ENCODE measurements around the gene IAPP.
"Not testable (repeated sequence)": the region's sequence is repeated elsewhere in the genome, so short reads cannot be mapped to it uniquely, and the experiment has no call there.

Gene IAPP

DNA sequence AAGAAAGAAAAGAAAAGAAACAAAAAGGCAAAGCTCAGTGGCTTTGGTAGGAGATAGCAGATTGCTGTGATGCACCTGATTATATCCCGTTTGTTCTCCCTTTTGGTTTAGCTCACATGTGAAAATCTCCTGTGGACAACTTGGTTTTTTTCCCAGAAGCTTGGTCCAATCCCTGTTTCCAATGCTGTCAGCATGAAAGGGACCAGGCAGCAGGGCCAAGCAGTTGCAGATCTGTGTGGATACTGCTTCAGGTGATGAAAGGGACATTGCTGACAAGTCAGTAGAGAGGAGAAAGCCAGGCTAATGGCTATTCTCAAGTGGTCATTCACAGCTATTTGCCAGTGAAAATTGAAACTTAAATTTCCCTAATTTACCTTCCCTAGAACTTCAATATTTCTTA lies 19.2 kb upstream of the IAPP start:
- H3K4me3 ChIP-seq (ENCODE audit: low read depth in 1 of 2, low read length in 1 of 2), result no peak overlapping the region
- no peaks in the 10 kb centered on the region for H3K4me1 ChIP-seq (ENCODE audit: control insufficient read depth in 1 of 2, insufficient read depth in 1 of 2, low read depth in 1 of 2, low read length in 1 of 2)
- TF ChIP-seq, protein P1, sequence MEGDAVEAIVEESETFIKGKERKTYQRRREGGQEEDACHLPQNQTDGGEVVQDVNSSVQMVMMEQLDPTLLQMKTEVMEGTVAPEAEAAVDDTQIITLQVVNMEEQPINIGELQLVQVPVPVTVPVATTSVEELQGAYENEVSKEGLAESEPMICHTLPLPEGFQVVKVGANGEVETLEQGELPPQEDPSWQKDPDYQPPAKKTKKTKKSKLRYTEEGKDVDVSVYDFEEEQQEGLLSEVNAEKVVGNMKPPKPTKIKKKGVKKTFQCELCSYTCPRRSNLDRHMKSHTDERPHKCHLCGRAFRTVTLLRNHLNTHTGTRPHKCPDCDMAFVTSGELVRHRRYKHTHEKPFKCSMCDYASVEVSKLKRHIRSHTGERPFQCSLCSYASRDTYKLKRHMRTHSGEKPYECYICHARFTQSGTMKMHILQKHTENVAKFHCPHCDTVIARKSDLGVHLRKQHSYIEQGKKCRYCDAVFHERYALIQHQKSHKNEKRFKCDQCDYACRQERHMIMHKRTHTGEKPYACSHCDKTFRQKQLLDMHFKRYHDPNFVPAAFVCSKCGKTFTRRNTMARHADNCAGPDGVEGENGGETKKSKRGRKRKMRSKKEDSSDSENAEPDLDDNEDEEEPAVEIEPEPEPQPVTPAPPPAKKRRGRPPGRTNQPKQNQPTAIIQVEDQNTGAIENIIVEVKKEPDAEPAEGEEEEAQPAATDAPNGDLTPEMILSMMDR (IDR thresholded peaks at IDR 0.05), result no peak

DNA sequence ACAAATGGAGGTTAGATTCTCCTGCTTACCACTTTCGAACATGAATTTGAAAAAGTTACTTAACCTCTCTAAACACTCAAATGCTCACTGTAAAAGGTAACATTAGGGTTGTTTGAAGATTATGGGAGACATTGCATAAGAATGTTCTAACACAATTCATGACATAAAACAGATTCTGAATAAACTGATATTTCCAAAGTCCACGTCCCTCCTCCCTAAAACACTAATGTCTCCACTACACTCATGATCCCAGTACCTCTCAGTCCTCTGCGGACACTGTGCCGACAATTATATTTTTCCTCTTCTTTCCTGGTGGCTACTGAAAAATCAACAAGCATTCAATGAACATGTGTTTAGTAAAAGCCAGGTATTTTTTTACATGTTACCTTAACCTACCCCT lies 18.8 kb upstream of the IAPP start:
- Histone ChIP-seq H3K9me3 (no peaks in the 10 kb centered on the region), H3K4me3 (ENCODE audit: low read depth in 1 of 2, low read length in 1 of 2) (no peak overlapping the region), H3K27ac (no peak overlapping the region), H3K4me1 (ENCODE audit: control insufficient read depth in 1 of 2, insufficient read depth in 1 of 2, low read depth in 1 of 2, low read length in 1 of 2) (no peaks in the 10 kb centered on the region), H3K36me3 (no peaks in the 10 kb centered on the region), H3K27me3 (no peaks in the 10 kb centered on the region)
- TF ChIP-seq, protein P1 (IDR thresholded peaks at IDR 0.05), result no peak

More for the DNA sequence above, 19.2 kb upstream of the IAPP start:
- Histone ChIP-seq H3K9me3 (no peaks in the 10 kb centered on the region), H3K27ac (no peak overlapping the region), H3K27me3 (no peaks in the 10 kb centered on the region), H3K36me3 (no peaks in the 10 kb centered on the region)

DNA sequence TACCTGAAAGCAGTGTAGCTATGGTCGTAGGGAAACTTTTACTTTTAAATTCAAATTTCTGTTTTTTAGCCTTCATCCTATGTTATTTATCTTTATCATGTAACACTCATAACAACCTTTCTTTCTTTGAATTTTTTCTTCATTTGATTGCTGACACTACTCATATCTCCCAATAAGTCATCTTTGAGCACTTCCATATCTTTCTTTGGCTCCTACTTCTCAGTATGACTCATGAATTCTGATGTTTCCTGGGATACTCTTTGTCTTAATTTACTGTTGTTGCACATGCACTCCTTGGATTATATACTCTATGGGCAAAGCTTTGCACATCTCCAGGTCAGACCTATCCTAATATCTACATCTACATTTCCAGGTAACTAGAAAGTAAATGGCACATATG lies 18.1 kb upstream of the IAPP start:
- no peak overlapping the region for H3K4me3 ChIP-seq (ENCODE audit: low read depth in 1 of 2, low read length in 1 of 2)
- TF ChIP-seq, protein P1 (IDR thresholded peaks at IDR 0.05), result no peak
- H3K9me3 ChIP-seq, result no peaks in the 10 kb centered on the region
- H3K36me3 ChIP-seq, result no peaks in the 10 kb centered on the region
- H3K27ac ChIP-seq, result no peak overlapping the region
- no peaks in the 10 kb centered on the region for H3K27me3 ChIP-seq
- no peaks in the 10 kb centered on the region for H3K4me1 ChIP-seq (ENCODE audit: control insufficient read depth in 1 of 2, insufficient read depth in 1 of 2, low read depth in 1 of 2, low read length in 1 of 2)

DNA sequence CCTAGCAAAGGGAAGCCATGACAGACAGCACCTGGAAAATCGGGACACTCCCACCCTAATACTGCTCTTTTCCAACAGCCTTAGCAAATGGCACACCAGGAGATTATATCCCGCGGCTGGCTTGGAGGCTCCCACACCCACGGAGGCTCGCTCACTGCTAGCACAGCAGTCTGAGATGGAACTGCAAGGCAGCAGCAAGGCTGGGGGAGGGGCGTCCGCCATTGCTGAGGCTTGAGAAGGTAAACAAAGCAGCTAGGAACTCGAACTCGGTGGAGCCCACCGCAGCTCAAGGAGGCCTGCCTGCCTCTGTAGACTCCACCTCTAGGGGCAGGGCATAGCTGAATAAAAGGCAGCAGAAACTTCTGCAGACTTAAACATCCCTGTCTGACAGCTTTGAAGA lies 12.1 kb upstream of the IAPP start:
- H3K4me3 ChIP-seq (ENCODE audit: low read depth in 1 of 2, low read length in 1 of 2); H3K27ac ChIP-seq; H3K27me3 ChIP-seq; H3K4me1 ChIP-seq (ENCODE audit: control insufficient read depth in 1 of 2, insufficient read depth in 1 of 2, low read depth in 1 of 2, low read length in 1 of 2); H3K36me3 ChIP-seq; H3K9me3 ChIP-seq: not testable (repeated sequence)

DNA sequence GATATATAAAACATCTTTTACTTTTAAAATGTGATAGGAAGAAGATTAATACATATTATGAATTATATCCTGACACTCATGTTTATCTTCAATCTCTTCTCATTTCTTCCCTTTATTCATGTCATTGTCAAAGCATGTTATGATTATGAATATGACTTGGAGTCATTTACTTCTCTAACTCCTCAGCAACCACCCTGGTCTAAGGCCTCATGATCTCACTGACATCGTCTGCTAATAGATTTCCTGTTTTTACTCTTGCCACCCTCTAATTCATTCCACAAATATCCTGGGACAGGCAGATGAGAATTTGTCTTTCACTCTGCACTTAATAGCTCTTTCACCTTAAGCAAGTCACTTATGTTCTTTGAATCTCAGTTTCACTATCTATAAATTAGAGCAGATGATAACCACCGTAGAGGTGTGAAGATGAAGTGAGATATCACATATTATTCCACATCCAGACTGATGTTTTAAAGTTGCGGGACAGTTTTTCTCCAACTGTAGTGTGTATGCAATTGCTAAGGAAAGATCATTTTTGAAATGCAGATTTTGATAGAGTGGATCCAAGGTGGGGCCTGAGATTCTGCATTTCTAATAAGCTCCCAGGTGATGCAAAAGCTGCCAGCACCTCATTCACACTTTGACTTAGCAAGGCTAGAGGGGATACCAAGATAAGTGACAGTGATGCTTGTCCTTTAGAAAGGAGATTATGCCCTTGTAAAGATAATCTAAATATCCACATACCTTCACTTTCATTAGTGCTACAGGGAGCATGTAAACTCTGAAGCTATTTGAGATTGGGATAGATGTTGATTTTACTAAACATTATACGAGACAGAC lies 3.3 kb upstream of the IAPP start:
- TF ChIP-seq, protein P1 (IDR thresholded peaks at IDR 0.05), result no peak
- no peaks in the 10 kb centered on the region for H3K27me3 ChIP-seq
- no peaks in the 10 kb centered on the region for H3K9me3 ChIP-seq
- H3K4me3 ChIP-seq (ENCODE audit: low read depth in 1 of 2, low read length in 1 of 2), result no peak overlapping the region
- no peaks in the 10 kb centered on the region for H3K36me3 ChIP-seq
- no peak overlapping the region for H3K27ac ChIP-seq
- no peaks in the 10 kb centered on the region for H3K4me1 ChIP-seq (ENCODE audit: control insufficient read depth in 1 of 2, insufficient read depth in 1 of 2, low read depth in 1 of 2, low read length in 1 of 2)

DNA sequence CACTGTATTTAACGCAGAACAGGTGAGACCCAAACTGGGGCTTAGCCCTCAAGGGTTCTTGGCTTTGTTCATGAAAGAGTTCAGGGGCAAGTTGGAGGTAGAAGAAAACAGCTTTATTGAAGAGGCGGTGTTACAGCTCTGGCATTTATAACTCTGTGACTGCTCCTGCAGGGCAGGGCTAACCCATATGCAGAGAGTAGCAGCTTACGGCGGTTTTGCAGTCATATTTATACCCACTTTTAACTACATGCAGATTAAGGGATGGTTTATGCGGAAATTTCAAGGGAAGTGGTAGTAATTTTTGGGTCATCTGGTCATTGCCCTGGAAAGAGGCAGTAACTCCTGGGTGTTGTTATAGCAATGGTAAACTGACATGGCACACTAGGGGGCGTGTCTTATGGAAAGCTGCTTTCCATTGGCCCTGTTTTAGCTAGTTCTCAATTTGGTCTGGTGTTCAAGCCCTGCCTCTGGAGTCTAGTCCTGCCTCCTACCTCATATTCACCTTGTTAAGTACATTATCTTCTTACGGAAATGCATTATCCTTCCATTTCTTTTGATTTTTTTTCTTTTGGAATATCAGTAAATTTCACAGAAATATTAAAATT lies 1.8 kb upstream of the IAPP start:
- H3K4me1 ChIP-seq (ENCODE audit: control insufficient read depth in 1 of 2, insufficient read depth in 1 of 2, low read depth in 1 of 2, low read length in 1 of 2), result no peaks in the 10 kb centered on the region
- no peaks in the 10 kb centered on the region for H3K27me3 ChIP-seq
- H3K36me3 ChIP-seq, result no peaks in the 10 kb centered on the region
- no peaks in the 10 kb centered on the region for H3K9me3 ChIP-seq
- H3K4me3 ChIP-seq (ENCODE audit: low read depth in 1 of 2, low read length in 1 of 2), result no peak overlapping the region
- TF ChIP-seq, protein P1 (IDR thresholded peaks at IDR 0.05), result no peak
- H3K27ac ChIP-seq, result no peak overlapping the region
